Non-pigmented ciliary epithelial cell (primary cell): ENCODE measurements around the gene ROBO1.

Source experiments
- DNase-seq: peaks from one replicate; pipeline ENCODE4 v3.0.0-alpha.2; 2010; ENCODE audit warnings: low read depth

The ROBO1 gene

DNA sequence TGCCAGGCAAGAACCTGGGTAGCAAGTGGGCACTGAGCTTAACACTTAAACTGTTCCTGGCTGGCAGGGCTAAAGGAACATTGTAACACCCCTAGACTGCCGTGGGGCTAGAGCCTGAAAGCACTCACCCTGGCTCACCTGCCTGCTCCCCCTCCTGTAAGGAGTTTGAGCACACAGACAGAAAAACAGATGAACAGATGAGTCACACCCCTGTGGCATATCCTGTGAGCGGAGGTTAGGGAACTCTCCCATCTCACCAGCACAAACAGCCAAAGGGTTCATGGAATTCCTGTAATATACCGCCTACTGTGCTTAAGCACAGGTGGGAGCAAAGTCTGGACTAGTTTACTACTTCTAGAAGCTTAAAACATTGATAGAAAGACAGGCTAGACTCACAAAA, 300.1 kb downstream of the ROBO1 start:
- no peak for DNase-seq

DNA sequence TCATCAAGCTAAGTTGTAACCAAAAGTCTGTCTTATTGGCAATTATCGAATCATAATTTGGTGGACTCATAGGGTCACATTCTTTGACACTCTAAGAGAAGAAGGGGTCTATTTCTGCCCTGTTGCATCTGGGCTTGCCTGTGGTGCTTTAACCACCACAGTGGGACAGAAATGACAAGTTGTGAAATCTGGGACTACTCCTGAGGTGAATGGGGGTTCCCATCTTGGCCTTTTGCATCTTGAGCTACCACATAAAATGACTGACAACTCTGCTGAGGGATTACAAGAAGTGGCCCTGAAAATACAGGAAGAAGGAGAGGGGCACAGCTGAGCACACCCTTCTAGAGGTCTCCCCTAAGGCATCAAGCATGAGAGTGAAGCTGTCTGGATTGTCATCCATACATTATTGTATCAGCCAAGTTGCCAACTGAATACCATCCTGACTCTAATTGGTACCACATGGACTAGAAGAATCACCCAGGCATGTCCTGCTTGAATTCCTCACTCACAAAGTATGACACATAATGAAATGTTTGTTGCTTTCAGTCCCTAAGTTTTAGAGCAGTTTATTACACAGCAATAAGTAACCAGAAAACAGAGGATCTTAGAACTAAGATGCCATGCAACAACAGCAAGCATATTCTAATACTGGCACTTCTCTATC, 306.5 kb downstream of the ROBO1 start:
- DNase-seq: no peak

DNA sequence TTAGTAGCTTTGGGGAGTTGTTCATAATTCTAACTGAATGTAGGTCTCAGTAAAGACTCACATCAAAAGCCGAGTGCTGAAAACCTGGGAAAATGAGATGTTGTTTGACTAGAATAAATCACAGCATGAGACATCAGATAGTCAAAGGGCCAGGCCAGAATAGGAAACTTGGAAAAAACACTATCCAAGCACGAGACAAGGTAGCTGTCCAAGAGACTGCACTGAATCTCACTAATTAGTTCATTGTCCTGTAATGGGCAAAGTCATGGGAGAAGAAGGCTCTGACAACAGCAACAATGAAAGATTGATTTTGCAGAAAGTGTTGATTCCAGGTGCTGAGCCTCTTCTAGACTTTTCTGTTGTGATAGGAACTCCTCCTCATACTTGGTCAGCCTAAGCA, 314.2 kb downstream of the ROBO1 start:
- DNase-seq: no peak

DNA sequence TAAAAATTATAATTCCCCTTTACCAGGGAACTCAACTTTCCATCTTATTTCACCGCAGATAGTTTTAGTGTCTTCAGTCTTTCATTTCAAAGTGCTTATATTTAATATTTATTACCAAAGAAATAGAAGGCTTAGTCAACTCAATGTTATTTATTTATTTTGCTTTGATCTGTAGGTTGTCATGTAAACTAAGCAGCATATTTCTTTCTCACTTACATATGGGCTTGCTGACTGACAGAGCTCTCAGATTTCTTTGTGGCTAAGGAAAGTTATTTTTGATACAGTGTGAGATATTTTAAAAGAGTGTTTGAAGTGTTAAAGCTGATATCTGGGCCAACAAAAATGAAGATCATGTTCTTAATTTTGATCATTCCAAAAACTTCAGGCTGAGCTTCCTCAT, 331.4 kb downstream of the ROBO1 start:
- no peak for DNase-seq

DNA sequence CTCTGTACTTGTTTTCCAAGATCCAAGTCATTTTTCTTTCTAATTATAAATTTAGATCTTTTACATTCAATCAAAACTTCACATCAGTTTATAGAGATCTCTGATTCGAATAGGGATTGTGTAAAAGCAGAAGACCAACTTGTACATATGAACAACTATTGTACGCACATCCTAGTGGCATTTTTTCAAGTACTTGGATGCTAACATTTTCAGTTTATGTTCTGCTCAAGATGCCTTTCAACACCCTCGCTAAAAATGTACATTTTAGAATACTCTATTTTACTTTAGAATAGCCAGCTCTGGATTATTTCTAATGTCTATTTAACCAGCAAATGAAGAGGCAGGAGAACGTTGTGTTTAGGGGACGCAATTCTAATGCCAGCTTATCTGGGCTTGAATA, 340.7 kb downstream of the ROBO1 start:
- no peak for DNase-seq

DNA sequence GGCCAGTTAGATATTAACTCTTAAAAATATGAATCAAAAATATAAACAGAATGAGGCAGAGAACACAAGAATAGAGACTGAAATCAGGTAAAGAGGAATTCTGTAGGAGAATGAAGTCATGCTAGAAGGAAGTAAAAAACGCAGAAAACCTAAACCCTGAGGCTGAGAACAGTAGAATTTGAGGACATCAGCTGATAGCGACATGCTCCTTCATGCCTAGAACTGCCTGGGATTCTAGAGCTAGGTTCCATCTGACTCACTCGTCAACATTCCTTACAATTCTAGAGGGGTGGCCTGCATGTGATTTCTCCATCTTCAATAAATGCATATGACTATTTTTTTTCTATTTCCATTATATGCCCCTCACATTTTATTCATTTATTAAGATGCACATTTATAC, 343.0 kb downstream of the ROBO1 start:
- DNase-seq: no peak

DNA sequence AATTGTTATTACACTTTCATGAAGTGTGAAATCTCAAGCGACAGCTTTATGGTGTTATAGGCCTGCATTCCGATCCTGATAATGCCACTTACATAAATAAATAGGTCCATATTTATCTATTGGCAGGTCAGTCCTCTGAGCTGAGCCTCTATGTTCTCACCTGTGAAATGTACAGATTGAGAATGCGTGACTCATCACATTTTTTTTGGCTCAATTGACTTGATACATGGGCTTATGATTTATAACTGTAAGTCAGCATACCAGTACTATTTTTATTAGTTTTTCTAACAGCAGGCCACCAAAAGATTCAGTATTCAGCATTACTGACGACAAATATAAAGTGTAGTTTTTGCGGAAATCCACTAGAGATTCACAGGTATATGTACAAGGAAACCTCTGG, 344.4 kb downstream of the ROBO1 start:
- no peak for DNase-seq

DNA sequence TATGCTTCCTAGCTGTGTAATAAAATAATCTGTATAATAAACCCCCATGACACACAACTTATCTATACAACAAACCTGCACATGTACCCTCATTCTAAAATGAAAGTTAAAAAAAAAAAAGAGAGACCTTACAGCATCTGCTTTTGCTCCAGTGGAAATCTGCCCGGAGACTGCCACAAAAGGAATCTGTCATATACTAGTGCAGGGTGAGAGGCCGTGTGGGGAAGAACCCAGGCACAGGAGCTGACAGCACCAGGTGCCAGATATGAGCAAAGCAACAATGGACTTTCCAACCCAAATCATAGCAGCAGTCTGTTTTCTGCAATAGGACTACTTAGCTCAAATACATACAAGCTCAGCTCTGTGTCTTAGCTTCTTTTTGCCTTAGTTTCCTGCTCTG, 346.5 kb downstream of the ROBO1 start:
- no peak for DNase-seq

DNA sequence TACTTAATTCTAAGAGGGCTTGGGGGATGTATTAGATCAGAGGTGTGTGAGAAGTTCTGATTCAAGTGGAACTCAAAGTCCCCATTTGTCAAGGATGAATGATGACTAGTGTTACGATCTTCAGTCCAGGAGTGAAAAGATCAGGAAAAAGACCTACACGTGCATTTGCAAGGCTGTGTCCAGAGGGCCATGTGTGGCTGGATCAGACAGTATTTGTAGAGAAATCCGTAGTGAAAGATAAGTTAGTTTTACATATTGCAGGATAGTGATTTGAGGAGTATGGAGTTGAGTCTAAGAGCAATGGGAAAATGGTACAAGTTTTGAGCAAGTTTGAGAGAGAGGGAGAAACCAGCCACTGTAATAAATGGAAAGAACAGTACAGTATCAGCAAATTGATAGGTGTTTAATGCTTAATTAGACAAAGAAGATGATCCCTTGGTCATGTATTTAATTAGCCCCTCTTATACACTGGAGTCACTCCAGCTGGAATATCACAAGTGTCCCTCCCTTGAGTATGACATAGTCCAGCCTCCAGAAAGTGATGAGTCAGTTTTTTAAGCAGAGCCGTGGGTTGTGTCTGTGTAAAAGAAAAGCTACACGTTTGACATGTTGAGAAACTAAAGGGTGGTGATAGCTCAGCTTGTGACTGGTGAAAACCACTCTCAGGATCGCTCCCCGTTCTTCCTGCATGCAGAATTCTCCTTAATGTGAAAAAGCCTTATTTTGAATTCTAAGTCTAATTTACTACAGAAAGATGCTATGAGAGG, 348.8 kb downstream of the ROBO1 start:
- DNase-seq: no peak

DNA sequence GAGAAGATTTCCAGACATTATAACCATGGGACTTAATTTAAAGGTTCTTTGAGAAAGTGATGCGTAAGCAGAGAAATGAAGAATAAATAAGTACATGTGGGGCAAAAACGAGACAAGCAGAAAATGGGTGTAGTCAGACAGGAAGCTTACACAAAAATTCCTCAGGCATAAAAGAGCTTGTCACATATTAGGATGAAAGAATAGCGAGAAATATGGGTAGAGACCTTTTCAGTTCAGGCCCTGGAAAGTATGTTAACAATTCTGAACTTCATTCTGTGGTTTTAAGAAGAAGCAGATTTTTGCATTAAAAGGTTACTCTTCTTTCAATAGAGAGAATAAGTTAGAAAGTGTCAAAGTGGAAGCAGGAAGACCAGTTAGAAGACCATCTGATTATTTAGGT, 352.4 kb downstream of the ROBO1 start:
- DNase-seq: peak; percentile 24

DNA sequence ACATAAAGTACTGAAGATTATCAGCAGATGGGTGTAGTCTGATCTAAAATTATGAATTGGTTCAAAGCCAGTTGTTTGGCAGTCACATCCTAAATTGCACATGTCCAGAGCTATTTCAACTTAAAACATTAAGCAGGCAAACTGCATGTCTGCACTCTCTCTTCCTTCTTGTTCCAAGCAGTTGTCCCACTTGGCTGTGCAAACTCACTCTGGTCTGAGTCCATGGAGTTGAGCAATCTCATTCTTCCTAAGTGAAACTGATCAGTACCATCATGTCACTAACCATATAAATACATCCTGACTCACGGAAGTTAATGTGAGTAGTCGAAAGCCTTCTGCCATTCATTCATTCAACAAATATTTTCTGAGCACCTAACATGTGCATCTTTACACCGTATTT, 353.0 kb downstream of the ROBO1 start:
- DNase-seq: peak; percentile 31

DNA sequence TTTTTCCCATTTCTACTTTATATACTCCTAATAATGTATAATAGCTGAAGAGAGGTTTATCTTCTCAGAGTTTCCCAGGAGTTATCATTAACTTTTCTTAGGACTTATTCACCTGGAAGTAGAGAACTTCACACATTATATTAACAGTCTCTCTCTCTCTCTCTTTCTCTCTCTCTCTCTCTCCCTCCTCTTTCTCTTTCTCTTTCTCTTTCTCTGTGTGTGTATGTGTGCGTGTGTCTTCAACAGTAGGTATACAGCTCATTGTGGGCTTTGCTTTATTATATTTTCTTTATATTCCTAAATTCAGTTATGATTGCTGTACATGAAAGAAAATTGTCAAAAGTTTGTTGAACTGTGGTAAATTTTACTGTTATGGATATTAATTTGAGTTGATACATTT, 353.8 kb downstream of the ROBO1 start:
- no peak for DNase-seq

DNA sequence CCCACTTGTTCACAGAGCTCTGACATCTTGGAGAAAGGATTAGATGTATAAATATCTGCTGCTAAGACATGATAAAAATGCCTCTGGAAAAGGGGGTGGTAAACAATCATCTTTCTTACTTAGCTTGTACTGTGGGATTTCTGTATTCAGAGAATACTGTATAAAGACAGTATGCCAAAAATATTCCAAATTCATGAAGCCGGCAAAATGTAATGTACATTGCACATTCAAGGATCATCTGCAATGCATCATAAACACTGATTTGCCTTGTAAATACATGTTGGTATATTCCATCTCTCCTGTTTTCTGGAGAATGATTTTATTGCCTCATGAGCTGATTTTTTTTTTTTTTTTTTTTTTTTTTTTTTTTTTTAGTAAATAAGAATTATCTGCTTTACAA, 355.3 kb downstream of the ROBO1 start:
- DNase-seq: no peak

DNA sequence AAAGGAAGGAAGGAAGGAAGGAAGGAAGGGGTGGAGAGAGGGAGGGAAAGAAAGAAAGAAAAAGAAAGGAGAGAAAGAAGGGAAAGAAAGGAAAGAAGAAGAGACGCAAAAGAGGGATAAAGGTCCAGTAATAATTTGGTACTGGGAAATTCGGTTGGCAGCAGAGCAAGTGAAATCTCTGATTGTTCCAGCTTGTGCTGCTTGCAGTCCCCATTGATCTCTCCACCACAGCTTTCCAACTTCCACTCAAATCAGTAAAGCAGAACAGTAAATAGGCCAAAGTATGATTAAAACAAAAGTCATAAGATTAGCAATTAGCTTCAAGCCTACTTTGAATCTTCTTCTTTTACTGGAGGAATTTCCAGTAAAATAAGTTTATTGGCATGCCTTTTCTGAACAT, 357.2 kb downstream of the ROBO1 start:
- DNase-seq: no peak

DNA sequence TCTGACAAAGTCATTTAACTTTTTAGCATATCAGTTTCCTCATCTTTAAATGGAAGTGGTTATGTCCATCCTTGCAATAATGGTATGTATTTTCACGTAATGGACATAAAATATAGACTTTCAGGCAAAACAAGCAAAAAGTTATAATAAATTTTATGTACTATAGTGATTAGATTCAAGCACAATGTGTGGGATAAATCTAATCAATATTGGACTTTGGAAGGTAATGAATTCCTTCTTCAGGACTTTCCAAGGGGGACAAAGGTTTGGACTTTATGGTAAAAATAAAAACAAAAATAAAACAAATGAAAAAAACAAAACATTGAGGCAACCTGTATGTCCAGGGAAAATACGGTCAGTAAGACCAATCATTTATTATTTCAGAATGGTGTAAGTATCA, 357.7 kb downstream of the ROBO1 start:
- no peak for DNase-seq

DNA sequence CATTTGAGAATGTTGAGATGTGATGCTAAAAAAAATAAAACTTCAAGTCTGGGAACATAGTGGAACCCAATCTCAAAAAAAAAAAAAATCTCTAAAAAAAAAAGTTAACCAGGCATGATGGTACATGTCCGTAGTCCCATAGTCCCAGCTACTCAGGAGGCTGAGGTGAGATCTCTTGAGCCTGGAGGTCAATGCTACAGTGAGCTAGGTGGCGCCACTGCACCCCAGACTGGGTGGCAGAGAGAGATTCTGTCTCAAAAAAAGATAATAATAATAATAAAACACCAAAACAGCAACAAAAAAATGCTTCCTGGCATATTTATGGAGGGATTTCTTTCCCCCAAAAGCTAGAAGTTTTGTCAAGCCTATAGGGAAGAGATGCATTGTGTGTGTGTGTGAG, 361.6 kb downstream of the ROBO1 start:
- DNase-seq: no peak

DNA sequence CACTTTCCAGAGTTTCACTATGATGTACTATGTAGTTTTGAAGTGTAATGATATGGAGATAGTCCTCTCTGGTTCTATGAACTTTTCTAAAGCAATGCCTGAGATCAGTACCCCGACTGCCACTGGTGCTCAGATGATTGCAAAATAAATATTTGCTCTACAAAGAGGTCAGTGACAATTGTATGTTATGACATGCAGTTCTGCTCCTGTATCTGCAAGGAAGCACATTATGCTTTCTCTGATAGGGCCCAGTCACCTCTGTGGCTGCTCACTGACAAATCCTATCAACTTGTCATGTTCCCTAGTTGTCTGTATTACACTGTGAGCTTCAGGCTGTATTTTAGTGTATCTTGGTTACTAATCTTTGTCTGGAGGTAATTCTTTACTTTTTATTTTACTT, 362.6 kb downstream of the ROBO1 start:
- DNase-seq: no peak

DNA sequence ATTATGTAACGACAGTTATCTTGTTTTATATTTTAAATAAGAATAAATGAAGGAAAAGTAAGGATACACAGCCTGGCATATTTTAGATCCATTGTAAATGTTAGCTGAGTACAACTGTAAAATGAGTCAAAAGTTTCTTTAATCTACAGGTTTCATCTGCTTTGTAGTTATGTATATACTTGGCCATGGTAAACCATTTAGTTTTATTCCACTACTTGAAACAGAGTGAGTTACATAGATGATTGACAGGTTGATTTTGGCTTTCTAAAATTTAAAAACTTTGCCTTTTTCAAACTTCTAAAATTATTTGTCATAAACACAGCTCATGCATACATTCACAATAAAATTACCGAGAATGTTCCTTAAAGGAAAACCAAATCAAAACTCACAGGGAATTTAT, 371.2 kb downstream of the ROBO1 start:
- DNase-seq: no peak

DNA sequence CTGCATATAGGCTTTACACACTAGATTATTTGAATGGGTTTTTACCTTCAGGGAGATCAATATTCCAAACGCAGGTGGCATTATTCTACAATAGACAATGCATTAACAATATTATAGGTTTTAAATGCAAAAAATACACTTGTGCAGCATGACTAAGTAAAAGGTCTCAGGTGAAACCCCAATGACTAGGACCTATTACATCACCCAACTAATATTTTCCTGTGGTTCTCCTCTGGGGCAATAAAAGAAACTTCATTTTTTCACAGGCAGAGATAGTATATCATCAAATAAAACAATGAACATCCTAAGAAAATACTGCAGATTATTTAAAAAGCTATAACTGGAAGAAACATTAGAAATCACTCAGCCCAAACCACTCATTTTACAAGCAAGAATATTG, 375.3 kb downstream of the ROBO1 start:
- no peak for DNase-seq

DNA sequence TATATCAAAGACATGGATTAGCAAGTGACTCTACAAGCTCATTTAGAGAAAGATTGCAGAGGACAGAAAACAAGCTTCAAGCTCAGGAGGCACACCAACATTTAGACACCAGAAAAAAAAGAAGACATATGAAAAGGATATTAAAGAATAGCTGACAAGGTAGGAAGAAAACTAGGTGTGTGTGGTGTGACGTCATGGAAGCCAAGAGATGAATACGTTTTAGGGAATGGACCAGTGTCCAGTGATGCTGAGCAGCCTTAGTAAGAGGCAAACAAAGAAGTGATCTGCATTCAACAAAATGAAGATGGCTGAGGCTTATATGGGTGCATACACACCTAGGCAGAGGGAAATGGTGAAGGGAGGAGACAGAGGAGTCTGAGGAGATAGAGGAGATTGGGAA, 377.4 kb downstream of the ROBO1 start:
- DNase-seq: no peak

DNA sequence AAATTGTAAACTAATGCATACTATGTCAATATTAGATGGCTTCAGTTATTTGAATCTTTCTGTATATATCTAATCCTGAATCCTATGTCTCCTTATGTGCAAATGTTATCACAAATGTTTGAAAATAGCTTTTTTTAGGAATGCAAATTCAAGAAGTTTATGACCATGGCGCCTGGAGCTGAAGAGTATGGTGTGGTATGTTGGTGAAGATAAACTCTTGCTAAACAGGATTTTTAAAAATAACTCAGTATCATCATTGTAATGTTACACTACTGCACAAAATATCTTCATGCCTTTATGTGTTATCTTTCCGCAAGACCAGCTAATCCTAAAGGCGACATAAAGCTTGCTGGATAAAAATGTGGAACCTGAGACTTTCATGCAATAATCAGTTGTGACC, 382.6 kb downstream of the ROBO1 start:
- DNase-seq: no peak

DNA sequence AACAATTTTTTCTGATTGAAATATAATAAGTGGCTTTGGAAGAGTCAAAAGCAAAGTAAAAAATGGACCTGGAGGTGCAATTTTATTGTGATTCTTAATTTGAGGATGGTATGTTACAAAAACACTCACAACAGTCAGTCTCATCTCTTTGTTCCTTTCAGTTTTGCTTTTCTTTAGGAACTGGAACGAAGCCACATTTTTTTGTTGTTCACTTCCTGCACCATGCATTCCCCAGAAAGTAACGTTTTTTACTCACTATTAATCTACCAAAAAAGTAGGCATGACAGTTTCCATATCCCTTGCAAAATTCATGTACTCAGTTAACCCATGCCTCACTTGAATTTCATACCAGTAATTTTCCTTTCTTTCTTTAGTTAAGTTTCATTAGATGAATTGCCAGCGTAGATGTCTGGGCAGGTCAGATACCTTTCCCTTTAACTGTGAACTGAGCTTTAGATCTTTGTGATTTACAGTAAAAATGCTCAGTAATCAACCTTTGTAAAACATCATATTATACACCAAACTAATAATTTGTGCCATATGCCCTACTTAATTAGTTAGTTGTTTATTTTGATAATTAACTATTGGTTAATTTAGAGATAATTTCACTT, 384.3 kb downstream of the ROBO1 start:
- DNase-seq: no peak

DNA sequence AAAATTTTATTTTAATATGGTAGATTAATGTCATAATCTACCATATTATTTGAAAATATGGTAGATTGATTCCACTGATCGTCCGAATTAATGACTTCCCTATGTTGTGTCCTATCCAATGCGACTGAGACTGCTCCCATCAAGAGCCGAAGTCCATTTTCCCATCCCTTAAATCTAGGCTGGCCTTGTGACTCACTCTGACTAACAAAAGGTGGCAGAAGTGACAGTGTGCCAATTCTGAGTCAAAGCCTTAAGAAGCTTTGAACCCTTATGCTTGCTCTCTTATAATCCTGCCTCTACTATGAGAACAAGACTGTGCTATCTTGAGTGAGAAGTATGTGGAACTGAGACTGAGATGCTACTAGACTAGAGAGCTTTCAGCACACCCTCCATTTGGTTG, 387.2 kb downstream of the ROBO1 start:
- no peak for DNase-seq

DNA sequence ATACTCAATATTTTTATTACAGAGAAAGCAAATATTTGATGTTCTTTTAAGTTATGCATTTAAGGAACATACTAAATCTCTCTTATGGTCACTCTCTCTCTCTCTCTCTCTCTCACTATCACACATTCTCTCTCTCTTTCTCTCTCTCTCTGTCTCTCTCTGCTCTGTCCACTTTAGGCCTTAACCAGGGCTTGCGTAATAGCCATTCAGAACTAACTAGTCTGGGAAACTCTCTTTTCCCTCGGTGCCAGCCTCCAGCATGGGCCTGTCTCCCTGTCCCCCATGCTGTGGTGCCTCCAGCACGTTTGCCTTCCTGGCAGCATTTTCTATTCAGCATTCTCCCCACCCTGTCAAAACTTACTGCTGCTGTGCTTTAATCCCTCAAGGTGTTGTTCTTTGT, 389.7 kb downstream of the ROBO1 start:
- DNase-seq: no peak
